ENCODE measurements around the gene NOP10. TPM values are rescaled to one million over a fixed set of nuclear protein-coding genes. Genes with fewer than 3 reads are reported as not detected.
A peak's percentile ranks its signal among the peaks of the same experiment; 100 is the strongest.

The NOP10 gene
- total RNA-seq, 1 donor from 2014 or later: 176 TPM

GRCh38 chr15:34325368-34325767 is 17.6 kb downstream of the NOP10 start:
- Histone ChIP-seq H3K4me1 (no peaks in the 10 kb centered on the region), H3K27ac (no peak overlapping the region), H3K9me3 (no peaks in the 10 kb centered on the region), H3K27me3 (ENCODE audit: low read depth) (no peaks in the 10 kb centered on the region), H3K36me3 (no peaks in the 10 kb centered on the region), H3K4me3 (no peak overlapping the region)
- intact Hi-C loops (cut with DNase I): no loop called here
- no peak for TF ChIP-seq CTCF (IDR thresholded peaks at IDR 0.05)
- DNase-seq (no peak), ATAC-seq (no peak)

DNA sequence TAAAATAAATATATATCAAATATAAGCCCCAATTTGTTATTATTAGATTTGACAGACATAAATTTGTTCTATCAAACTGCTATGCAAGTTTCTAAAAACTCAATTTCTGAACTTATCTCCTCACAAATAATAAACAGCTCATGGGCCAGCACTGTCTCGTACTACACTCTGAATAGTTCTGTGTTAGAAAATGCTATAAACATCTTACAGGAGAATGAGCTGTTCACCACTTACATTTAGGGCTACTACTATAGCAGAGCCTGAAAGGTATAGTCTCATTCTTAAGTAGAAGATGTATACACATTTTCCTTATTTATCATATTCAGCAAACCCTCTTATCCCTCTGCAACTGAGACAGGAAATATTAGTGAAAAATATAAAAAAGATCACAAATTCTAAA is 18.0 kb downstream of the NOP10 start:
- H3K27ac ChIP-seq: no peak overlapping the region
- H3K4me3 ChIP-seq: no peak overlapping the region
- no peak for DNase-seq
- no peak for ATAC-seq
- no peak for TF ChIP-seq CTCF (IDR thresholded peaks at IDR 0.05)
- intact Hi-C loops (cut with DNase I): no loop called here
- no peaks in the 10 kb centered on the region for H3K36me3 ChIP-seq
- H3K27me3 ChIP-seq (ENCODE audit: low read depth): no peaks in the 10 kb centered on the region
- H3K4me1 ChIP-seq: no peaks in the 10 kb centered on the region
- H3K9me3 ChIP-seq: no peaks in the 10 kb centered on the region

DNA sequence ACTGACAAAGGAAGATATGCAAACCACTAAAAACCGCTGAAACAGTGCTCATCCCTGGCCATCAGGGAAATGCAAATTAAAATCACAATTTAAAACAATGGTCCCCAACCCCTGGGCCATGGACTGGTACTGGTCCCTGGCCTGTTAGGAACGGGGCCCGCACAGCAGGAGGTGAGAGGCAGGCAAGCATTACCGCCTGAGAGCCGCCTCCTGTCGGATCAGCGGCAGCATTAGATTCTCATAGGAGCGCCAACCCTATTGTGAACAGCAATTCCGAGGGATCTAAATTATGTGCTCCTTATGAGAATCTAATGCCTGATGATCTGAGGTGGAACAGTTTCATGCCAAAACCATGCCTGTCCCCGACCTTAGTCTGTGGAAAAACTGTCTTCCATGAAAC is 19.7 kb downstream of the NOP10 start:
- DNase-seq (no peak), ATAC-seq (no peak)
- Histone ChIP-seq H3K27ac (no peak overlapping the region), H3K4me3 (no peak overlapping the region), H3K9me3 (no peaks in the 10 kb centered on the region), H3K27me3 (ENCODE audit: low read depth) (no peaks in the 10 kb centered on the region), H3K4me1 (peaks cover 11% of the 10 kb centered on the region), H3K36me3 (no peaks in the 10 kb centered on the region)
- TF ChIP-seq CTCF (IDR thresholded peaks at IDR 0.05): no peak
- intact Hi-C loops (cut with DNase I): no loop called here

GRCh38 chr15:34318277-34319079 is 24.5 kb downstream of the NOP10 start:
- H3K27me3 ChIP-seq (ENCODE audit: low read depth): no peaks in the 10 kb centered on the region
- no peaks in the 10 kb centered on the region for H3K9me3 ChIP-seq
- peaks cover 7% of the 10 kb centered on the region for H3K36me3 ChIP-seq
- intact Hi-C loops (cut with DNase I): no loop called here
- peak; percentile 96 to 99 for ATAC-seq
- no peak for TF ChIP-seq CTCF (IDR thresholded peaks at IDR 0.05)
- peak; percentile 71 for DNase-seq
- peaks cover 31% of the 10 kb centered on the region for H3K4me1 ChIP-seq
- peak overlapping the region; percentile 71 for H3K27ac ChIP-seq
- H3K4me3 ChIP-seq: peak overlapping the region; percentile 61

GRCh38 chr15:34314491-34315490 is 28.1 kb downstream of the NOP10 start:
- H3K27me3 ChIP-seq (ENCODE audit: low read depth): no peaks in the 10 kb centered on the region
- no peak for ATAC-seq
- H3K36me3 ChIP-seq: peaks cover 7% of the 10 kb centered on the region
- peaks cover 31% of the 10 kb centered on the region for H3K4me1 ChIP-seq
- no peak overlapping the region for H3K4me3 ChIP-seq
- no peak for DNase-seq
- intact Hi-C loops (cut with DNase I): no loop called here
- no peak overlapping the region for H3K27ac ChIP-seq
- H3K9me3 ChIP-seq: no peaks in the 10 kb centered on the region
- TF ChIP-seq CTCF (IDR thresholded peaks at IDR 0.05): no peak

All from lower lobe of right lung (tissue), 2 donors.